ENCODE data around the gene PHAF1.

DNA sequence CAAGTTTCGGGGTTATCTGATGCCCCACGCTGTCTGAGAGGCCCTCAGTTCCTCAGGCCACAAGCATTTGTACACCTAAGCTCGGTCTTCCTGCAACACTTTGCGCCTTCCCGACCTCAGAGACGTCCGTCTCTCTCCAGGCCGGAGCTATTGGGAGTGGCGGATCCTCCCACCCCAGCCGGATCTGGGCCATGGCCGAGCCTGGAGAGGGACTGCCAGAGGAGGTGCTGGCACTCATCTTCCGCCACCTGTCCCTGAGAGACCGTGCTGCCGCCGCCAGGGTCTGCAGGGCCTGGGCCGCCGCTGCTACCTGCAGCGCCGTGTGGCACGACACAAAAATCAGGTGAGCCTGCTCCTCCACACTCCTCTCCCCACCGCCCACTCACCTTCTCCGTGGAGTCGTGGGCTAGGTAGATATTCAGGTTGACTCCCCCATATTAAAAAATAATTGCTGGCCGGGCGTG lies 51.9 kb downstream of the PHAF1 start:
- TF ChIP-seq, protein P1, sequence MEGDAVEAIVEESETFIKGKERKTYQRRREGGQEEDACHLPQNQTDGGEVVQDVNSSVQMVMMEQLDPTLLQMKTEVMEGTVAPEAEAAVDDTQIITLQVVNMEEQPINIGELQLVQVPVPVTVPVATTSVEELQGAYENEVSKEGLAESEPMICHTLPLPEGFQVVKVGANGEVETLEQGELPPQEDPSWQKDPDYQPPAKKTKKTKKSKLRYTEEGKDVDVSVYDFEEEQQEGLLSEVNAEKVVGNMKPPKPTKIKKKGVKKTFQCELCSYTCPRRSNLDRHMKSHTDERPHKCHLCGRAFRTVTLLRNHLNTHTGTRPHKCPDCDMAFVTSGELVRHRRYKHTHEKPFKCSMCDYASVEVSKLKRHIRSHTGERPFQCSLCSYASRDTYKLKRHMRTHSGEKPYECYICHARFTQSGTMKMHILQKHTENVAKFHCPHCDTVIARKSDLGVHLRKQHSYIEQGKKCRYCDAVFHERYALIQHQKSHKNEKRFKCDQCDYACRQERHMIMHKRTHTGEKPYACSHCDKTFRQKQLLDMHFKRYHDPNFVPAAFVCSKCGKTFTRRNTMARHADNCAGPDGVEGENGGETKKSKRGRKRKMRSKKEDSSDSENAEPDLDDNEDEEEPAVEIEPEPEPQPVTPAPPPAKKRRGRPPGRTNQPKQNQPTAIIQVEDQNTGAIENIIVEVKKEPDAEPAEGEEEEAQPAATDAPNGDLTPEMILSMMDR (IDR thresholded peaks at IDR 0.05; ENCODE audit: low read depth, low read length, missing input control): no peak
- no peak for TF ChIP-seq RAD21 (IDR thresholded peaks at IDR 0.05)
- TF ChIP-seq TAF1 (conservative IDR thresholded peaks at IDR 0.05): no peak
- TF ChIP-seq YY1 (IDR thresholded peaks at IDR 0.05): no peak
- TF ChIP-seq GABPA (IDR thresholded peaks at IDR 0.05 in 1 of 2, conservative IDR thresholded peaks at IDR 0.05 in 1 of 2): no peak
- TF ChIP-seq, protein P2, sequence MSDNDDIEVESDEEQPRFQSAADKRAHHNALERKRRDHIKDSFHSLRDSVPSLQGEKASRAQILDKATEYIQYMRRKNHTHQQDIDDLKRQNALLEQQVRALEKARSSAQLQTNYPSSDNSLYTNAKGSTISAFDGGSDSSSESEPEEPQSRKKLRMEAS (IDR thresholded peaks at IDR 0.05): no peak
- no peak for TF ChIP-seq RXRA (IDR thresholded peaks at IDR 0.05)
- TF ChIP-seq, protein P3, sequence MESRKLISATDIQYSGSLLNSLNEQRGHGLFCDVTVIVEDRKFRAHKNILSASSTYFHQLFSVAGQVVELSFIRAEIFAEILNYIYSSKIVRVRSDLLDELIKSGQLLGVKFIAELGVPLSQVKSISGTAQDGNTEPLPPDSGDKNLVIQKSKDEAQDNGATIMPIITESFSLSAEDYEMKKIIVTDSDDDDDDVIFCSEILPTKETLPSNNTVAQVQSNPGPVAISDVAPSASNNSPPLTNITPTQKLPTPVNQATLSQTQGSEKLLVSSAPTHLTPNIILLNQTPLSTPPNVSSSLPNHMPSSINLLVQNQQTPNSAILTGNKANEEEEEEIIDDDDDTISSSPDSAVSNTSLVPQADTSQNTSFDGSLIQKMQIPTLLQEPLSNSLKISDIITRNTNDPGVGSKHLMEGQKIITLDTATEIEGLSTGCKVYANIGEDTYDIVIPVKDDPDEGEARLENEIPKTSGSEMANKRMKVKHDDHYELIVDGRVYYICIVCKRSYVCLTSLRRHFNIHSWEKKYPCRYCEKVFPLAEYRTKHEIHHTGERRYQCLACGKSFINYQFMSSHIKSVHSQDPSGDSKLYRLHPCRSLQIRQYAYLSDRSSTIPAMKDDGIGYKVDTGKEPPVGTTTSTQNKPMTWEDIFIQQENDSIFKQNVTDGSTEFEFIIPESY (IDR thresholded peaks at IDR 0.05): no peak
